ENCODE measurements around the gene FAM81B.

Gene FAM81B

DNA sequence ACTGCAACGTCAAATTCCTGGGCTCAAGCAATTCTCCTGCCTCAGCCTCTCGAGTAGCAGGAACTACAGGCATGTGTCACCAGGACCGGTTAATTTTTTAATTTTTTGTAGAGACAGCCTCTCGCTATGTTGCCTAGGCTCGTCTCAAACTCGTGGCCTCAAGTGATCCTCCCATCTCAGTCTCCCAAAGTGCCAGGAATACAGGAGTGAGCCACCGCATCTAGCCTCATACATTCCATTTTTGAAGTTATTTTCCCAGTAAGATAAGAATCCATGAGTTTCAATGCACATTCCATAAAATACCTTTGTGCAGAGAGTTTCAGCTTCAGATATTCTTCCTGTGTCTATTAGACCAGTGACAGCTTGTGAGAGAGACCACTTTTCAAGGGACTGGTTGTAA is 93.3 kb downstream of the FAM81B start:
- DNase-seq (ENCODE audit: low spot score): no peak

DNA sequence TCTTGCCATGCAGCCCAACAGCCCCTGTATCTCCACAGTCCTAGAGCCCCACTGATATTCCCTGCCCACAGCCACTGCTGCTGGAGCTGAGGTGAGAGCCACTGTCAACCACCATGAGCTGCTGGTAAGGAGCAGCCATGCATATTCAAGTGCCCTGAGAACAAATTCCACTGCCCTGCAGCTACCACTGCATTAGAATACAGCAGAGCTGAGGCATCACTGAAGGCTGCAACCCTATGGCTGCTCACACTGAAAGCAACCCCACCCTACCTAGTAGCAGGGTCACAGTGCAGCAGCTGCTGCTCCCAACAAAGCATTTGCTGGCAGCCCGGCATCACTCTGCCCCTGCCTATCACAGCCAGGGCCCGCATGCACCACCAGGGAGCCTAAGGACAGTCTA is 95.0 kb downstream of the FAM81B start:
- DNase-seq (ENCODE audit: low spot score): no peak

- DNase-seq (ENCODE audit: low spot score): no peak
Observed at GRCh38 chr5:95487880-95488279, 96.7 kb downstream of the FAM81B start.

Measured in activated CD4-positive, alpha-beta T cell treated with anti-CD3 and anti-CD28 coated beads, Interleukin-2, Interleukin-4, amounts not matched to agents 100 ng/mL and 50 ng/mL, durations not matched to agents 16 hours and 8 hours (primary cell).